Colonic mucosa (tissue), 4 donors: ENCODE measurements around the gene PRLR. TPM values are rescaled to one million over a fixed set of nuclear protein-coding genes. Genes with fewer than 3 reads are reported as not detected.

Source experiments
- DNase-seq: peaks from one replicate; pipeline ENCODE4 v3.0.0-alpha.2; 2020
- H3K27ac ChIP-seq: fragments of 200-600 bp; one replicate; pipeline ENCODE4 v1.8.0; 2021
- H3K27me3 ChIP-seq: fragments of 200-600 bp; one replicate; pipeline ENCODE4 v1.8.0; 2021
- H3K36me3 ChIP-seq: fragments of 200-600 bp; one replicate; pipeline ENCODE4 v1.8.0; 2021
- H3K4me1 ChIP-seq: fragments of 200-600 bp; one replicate; pipeline ENCODE4 v1.8.0; 2021; ENCODE audit warnings: mild to moderate bottlenecking
- H3K4me3 ChIP-seq: fragments of 200-600 bp; one replicate; pipeline ENCODE4 v1.8.0; 2021
- H3K9ac ChIP-seq, 2 donors: one replicate each; pipeline ENCODE4 v1.7.0; 2013; ENCODE audit warnings: control low read depth in 2 of 2, low read depth in 2 of 2, low read length in 2 of 2
- H3K9me3 ChIP-seq: fragments of 200-600 bp; one replicate; pipeline ENCODE4 v1.8.0; 2021
- intact Hi-C: fragments of 100-400 bp; cut with DNase I; formaldehyde crosslinking; loops from one replicate; pipeline ENCODE4 v1.14.1; 2022
- total RNA-seq, 2 donors: library from RNA; stranded (reverse); fragmentation: NEBNext Ultra II Directional in 1 of 2; extraction: Animal tissue kit (Norgen Biotek cat#: 25700) in 1 of 2; gene quantifications; one replicate each; pipeline ENCODE4 v1.2.1, GENCODE V29; 2021
- TF ChIP-seq, protein P1 (sequence below): fragments of 200-600 bp; IDR thresholded peaks from one replicate; pipeline ENCODE4 v1.8.0; 2022; ENCODE audit warnings: antibody characterized with exemption, mild to moderate bottlenecking
- donor health status: healthy.
- donor health status: DM: no; HTN: no; CAD: no.
- donor health status: DM: no; HTN: no; CAD: no.

The PRLR gene
- total RNA-seq, 2 donors from 2014 or later = 23.7 to 38.6 TPM

DNA sequence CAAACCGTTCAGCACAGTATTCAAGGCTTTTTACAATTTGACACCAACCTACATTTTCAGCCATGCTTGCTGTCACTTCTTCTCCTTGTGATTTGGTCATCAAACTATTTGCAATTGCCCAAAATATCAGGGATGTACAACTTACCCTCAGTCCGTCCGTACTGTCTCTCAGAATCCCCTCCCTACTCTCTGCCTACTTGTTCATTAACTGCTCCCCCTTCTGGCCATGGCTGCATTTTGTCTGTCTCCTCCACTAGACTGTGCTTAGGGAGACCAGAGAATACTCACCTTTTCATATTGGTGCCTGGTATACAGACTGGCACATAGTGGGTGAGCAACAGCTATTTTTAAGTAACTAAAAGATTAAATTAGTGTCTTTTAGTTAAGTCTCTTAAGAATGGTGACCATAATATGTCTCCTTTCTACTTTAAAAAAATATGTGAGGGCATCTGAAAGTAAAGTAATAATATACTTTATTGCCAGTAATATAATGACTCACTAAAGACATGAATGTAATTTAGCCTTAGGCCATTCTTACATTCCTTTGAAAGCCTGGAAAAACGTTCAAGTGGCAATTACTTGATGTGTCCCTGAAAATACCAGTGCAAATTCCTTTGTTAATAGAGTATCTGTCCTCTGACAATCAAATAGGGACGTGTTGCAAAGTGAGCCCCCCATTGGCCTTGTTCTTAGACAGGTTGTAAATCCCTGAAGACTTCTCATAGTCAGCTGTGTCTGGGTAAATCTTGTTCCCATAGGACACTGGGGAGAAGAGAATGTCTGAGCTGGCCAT lies 27.8 kb downstream of the PRLR start:
- DNase-seq = peak; percentile 75
- H3K4me1 ChIP-seq = peaks cover 5% of the 10 kb centered on the region
- no peaks in the 10 kb centered on the region for H3K36me3 ChIP-seq
- no peak overlapping the region for H3K4me3 ChIP-seq
- TF ChIP-seq, protein P1, sequence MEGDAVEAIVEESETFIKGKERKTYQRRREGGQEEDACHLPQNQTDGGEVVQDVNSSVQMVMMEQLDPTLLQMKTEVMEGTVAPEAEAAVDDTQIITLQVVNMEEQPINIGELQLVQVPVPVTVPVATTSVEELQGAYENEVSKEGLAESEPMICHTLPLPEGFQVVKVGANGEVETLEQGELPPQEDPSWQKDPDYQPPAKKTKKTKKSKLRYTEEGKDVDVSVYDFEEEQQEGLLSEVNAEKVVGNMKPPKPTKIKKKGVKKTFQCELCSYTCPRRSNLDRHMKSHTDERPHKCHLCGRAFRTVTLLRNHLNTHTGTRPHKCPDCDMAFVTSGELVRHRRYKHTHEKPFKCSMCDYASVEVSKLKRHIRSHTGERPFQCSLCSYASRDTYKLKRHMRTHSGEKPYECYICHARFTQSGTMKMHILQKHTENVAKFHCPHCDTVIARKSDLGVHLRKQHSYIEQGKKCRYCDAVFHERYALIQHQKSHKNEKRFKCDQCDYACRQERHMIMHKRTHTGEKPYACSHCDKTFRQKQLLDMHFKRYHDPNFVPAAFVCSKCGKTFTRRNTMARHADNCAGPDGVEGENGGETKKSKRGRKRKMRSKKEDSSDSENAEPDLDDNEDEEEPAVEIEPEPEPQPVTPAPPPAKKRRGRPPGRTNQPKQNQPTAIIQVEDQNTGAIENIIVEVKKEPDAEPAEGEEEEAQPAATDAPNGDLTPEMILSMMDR = no peak
- H3K27me3 ChIP-seq = no peaks in the 10 kb centered on the region
- H3K9me3 ChIP-seq = no peaks in the 10 kb centered on the region
- intact Hi-C loops = no loop called here
- H3K27ac ChIP-seq = peak overlapping the region; percentile 30
- H3K9ac ChIP-seq = no peak overlapping the region

DNA sequence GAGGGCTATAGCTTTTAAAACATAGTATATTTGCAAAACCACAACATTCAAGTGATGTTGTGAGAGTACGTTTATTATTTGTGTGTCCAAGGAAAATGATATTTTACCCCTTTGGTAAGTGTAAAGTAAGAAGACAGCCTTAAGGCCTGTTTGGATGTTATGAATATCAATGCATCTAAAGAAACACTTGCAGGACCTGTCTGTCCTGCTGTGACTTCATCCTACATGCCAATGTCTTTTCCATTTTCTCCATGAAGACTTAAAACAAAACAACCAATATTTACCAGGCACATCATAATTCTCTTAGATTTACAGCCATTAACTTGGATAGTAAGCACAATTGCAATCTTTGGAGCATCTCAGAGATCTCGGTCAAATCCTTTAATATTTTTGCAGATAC lies 29.0 kb downstream of the PRLR start:
- Histone ChIP-seq H3K27me3 (no peaks in the 10 kb centered on the region), H3K36me3 (no peaks in the 10 kb centered on the region), H3K9ac (no peak overlapping the region), H3K9me3 (no peaks in the 10 kb centered on the region), H3K4me3 (no peak overlapping the region), H3K27ac (no peak overlapping the region), H3K4me1 (peaks cover 5% of the 10 kb centered on the region)
- TF ChIP-seq, protein P1 = no peak
- intact Hi-C loops = no loop called here
- DNase-seq = no peak

DNA sequence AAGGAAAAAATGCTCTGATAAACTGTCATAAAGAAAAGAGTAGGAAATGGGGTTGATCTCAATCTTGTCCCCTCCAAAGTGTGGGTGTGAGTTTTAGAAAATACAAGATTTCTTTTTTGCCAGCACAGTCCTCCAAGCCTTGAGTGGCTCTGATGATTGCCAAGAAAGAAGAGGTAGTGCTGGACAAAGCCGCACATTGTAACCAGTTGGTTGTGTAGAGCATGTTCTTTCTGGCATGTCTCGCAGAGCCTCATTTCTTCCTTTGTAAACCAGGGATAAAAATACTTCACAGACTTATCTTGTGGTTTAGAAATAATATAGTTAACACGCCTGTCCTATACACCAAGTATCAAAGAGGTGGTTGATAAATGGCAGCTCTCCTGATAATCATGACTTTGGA lies 30.4 kb downstream of the PRLR start:
- no peaks in the 10 kb centered on the region for H3K27me3 ChIP-seq
- TF ChIP-seq, protein P1 = no peak
- no peak overlapping the region for H3K4me3 ChIP-seq
- no peak overlapping the region for H3K27ac ChIP-seq
- H3K9me3 ChIP-seq = no peaks in the 10 kb centered on the region
- no peak overlapping the region for H3K9ac ChIP-seq
- DNase-seq = no peak
- intact Hi-C loops = no loop called here
- H3K36me3 ChIP-seq = no peaks in the 10 kb centered on the region
- H3K4me1 ChIP-seq = peaks cover 5% of the 10 kb centered on the region

DNA sequence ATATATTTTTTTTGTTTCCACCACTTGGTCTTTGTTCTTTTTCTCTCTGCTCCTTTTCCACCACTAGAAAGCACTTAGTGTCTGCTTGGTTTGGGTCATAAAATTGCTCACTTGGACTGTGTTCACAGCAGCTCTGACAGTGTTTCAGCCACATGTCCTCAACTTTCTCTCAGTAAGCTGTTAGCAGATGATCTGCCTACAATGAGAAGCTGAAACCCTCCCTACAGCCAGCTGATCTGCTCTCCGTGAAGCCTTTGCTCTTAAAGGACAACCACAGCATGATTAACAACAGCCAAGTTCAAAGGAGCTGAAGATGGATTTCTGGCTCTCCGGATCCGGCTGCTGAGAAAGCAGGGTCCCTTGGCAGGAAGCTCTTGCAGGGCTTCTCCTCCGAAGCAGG lies 31.6 kb downstream of the PRLR start:
- H3K9ac ChIP-seq = peak overlapping the region in 1 of 2 donors; percentile 55
- no peaks in the 10 kb centered on the region for H3K36me3 ChIP-seq
- no peak for DNase-seq
- TF ChIP-seq, protein P1 = no peak
- H3K4me1 ChIP-seq = peaks cover 5% of the 10 kb centered on the region
- no peaks in the 10 kb centered on the region for H3K27me3 ChIP-seq
- peak overlapping the region; percentile 25 for H3K27ac ChIP-seq
- H3K9me3 ChIP-seq = no peaks in the 10 kb centered on the region
- H3K4me3 ChIP-seq = no peak overlapping the region
- intact Hi-C loops = no loop called here

DNA sequence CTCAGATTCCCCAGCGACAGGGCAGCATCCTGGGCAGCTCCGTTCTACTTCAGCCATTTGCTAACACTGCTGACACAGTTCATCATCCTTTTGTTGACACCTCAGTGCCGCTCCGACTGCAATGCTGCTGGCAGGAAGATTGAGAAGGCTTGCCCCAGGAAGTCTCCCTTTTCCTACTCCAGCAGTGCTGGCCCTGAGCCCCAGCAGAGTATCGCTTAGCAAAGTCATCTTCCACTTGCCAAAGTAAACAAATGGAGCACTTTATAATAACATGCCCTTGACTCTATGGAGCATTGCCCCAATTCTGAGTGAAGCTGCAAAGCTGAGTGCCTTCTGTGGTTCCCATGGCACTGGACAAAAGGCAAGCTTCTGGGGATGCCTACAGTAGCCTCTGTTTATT lies 32.2 kb downstream of the PRLR start:
- TF ChIP-seq, protein P1 = no peak
- Histone ChIP-seq H3K4me1 (peaks cover 5% of the 10 kb centered on the region), H3K27me3 (no peaks in the 10 kb centered on the region), H3K36me3 (no peaks in the 10 kb centered on the region), H3K4me3 (no peak overlapping the region), H3K9ac (no peak overlapping the region), H3K9me3 (no peaks in the 10 kb centered on the region), H3K27ac (peak overlapping the region; percentile 25)
- intact Hi-C loops = no loop called here
- DNase-seq = peak; percentile 83
